Measurements from ENCODE around the gene TFPT. TPM values are rescaled to one million over a fixed set of nuclear protein-coding genes. Genes with fewer than 3 reads are reported as not detected.

The TFPT gene
- total RNA-seq, 1 experiment from 2014 or later, result 34.2 TPM

DNA sequence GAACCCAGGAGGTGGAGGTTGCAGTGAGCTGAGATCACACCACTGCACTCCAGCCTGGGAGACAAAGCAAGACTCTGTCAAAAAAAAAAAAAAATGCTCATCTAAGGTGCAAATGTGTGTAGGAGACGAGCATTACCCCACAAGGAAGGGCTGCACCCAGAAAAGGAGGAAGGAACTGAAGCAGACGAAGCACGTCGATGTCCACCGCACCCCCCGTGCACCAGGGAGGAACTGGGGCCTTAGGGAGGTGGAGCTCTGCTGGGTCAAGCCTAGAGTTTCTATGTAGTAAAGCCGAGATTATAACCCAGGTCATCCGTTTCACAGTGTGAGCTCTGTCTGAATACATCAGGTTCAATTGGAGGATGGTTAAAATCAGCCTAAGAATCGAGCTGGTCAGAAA is 52.8 kb downstream of the TFPT start:
- no TSS peak for BruUV-seq (replicated peaks)
- intact Hi-C loops (cut with micrococcal nuclease; ENCODE audit: unreplicated experiment), result no loop called here
- no peak overlapping the region for H3K4me3 Mint-ChIP-seq (ENCODE audit: low read depth, unreplicated experiment)
- DNase-seq, result no peak
- no peaks in the 10 kb centered on the region for H3K36me3 Mint-ChIP-seq (ENCODE audit: insufficient read depth, unreplicated experiment)
- CTCF ChIA-PET, result no interaction called here
- peaks cover 29% of the 10 kb centered on the region for H3K27me3 Mint-ChIP-seq (ENCODE audit: unreplicated experiment)
- H3K4me1 Mint-ChIP-seq (ENCODE audit: low read depth, unreplicated experiment), result no peaks in the 10 kb centered on the region
- H3K9me3 Mint-ChIP-seq (ENCODE audit: low read depth, unreplicated experiment), result no peaks in the 10 kb centered on the region
- no peak overlapping the region for H3K27ac Mint-ChIP-seq (ENCODE audit: unreplicated experiment)
- no peak for TF ChIP-seq CTCF (IDR thresholded peaks at IDR 0.05; ENCODE audit: unreplicated experiment)

Other genes starting within 250 kb of the TFPT start
- 366 and 464 TPM in 2 replicates for gene MYADM, start 247.8 kb downstream of the TFPT start, total RNA-seq (2022)
- gene PRKCG, start 233.5 kb downstream of the TFPT start, total RNA-seq (2022), result 45.4 and 59.6 TPM in 2 replicates
- not detected in 2 replicates for gene CACNG7, start 206.4 kb downstream of the TFPT start, total RNA-seq (2022)
- 13.4 and 19.0 TPM in 2 replicates for gene CACNG8, start 152.7 kb downstream of the TFPT start, total RNA-seq (2022)
- gene CACNG6, start 124.0 kb downstream of the TFPT start, total RNA-seq (2022), result 137 and 144 TPM in 2 replicates
- not detected in 2 replicates for gene VSTM1, start 51.8 kb downstream of the TFPT start, total RNA-seq (2022)
- not detected in 2 replicates for gene TARM1, start 34.3 kb downstream of the TFPT start, total RNA-seq (2022)
- 0.54 and 0.64 TPM in 2 replicates for gene OSCAR, start 14.9 kb downstream of the TFPT start, total RNA-seq (2022)
- 228 and 255 TPM in 2 replicates for gene NDUFA3, start 12.8 kb downstream of the TFPT start, total RNA-seq (2022)
- 106 TPM in 2 replicates for gene PRPF31, start 97 bp upstream of the TFPT start, total RNA-seq (2022)
- 79.4 and 87.4 TPM in 2 replicates for gene CNOT3, start 22.1 kb upstream of the TFPT start, total RNA-seq (2022)
- gene LENG1, start 44.1 kb upstream of the TFPT start, total RNA-seq (2022), result 9.9 and 10.7 TPM in 2 replicates
- 157 and 166 TPM in 2 replicates for gene TMC4, start 57.5 kb upstream of the TFPT start, total RNA-seq (2022)
- gene MBOAT7, start 73.9 kb upstream of the TFPT start, total RNA-seq (2022), result 287 and 323 TPM in 2 replicates
- gene TSEN34, start 75.7 kb upstream of the TFPT start, total RNA-seq (2022), result 52.2 and 53.0 TPM in 2 replicates
- gene RPS9, start 85.2 kb upstream of the TFPT start, total RNA-seq (2022), result 825 and 841 TPM in 2 replicates
- gene LILRB3, start 107.3 kb upstream of the TFPT start, total RNA-seq (2022), result not detected in 2 replicates
- not detected in 2 replicates for gene LILRA6, start 127.1 kb upstream of the TFPT start, total RNA-seq (2022)
- gene LILRB5, start 141.6 kb upstream of the TFPT start, total RNA-seq (2022), result not detected in 2 replicates
- not detected in 2 replicates for gene LILRB2, start 165.5 kb upstream of the TFPT start, total RNA-seq (2022)
- not detected in 2 replicates for gene LILRA5, start 197.5 kb upstream of the TFPT start, total RNA-seq (2022)
- not detected in 2 replicates for gene LILRA4, start 223.5 kb upstream of the TFPT start, total RNA-seq (2022)
- gene LAIR1, start 249.3 kb upstream of the TFPT start, total RNA-seq (2022), result 0.61 and 0.83 TPM in 2 replicates

Data from Calu3 (cell line).